GM21367 (cell line): ENCODE data around the gene PARD3B.

Experiments used
- ATAC-seq: cut with Tn5 transposase; IDR thresholded peaks from one replicate; pipeline ENCODE4 v1.9.1; 2021; ENCODE audit not compliant: unreplicated experiment

Gene PARD3B

DNA sequence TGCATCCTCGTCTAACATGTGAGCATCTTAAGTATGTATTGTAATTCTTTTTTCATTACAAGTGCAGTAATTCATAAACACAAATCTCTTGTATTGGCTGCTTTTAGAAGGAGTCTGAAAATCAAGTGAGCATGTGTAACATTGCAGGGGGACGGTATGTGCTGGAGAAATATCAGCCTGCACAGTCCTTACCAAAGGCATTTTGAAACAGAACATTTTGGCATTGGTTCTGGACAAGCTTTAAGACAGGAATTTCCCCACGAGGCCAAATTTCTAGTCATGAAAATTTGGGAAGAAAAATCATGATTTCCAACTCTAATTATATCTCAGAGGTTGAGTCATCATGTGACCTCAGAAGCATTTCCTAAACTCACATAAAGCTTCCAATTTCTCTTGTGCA lies 1112.3 kb downstream of the PARD3B start:
- ATAC-seq = no peak

DNA sequence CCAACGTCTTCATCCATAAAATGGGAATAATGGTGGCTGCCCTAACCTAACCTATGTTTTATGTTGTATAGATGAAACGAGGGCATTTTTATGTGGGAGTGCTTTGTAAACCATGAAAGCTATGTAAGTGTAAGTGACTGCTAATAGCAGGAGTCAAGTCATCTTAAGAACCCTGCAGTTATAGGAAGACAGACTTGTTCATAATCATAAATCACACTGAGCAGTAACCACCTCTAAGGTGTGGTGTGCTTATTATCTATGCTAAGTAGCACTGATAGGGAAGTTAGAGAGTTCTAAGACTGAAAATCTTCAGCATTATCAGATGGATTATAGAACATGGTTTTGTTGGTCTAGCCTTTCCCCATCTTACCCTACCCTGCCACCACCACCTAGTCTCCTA lies 1112.8 kb downstream of the PARD3B start:
- ATAC-seq = no peak

DNA sequence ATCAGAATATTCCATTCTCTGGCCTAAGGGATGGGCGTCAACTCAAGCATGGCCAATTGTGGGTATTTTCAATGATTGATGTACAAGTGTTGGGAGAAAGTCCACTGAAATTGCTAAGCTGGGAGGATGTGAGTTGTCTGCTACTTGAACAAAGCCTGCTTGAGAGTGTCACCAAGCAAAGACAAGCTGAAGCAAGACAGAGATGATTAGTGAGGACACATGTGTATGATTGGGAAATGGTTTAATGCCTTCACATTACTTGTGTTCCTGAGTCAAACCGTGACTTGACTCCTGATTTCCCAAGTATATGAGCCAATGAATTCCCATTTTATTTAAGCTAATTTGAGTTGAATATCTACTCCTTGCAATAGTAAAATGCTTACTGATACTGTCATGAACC lies 1113.3 kb downstream of the PARD3B start:
- no peak for ATAC-seq

DNA sequence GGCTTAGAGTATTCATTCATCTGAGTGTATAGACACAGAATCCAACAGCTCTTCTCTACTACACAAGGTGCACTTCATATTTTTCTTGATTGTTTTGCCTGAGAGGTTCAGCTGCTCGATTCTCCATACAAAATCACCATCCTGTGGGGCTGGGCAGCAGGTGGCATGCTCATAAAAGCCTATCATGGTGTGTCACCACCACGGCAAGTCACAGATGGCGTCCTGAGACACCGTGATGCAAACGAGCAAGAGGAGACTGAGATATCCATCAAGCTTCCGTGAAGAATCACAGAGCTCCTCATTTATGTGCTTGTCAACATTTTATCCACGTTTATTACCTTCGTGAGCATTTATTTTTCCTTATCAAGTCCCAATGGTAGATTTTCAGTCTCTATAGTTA lies 1114.6 kb downstream of the PARD3B start:
- no peak for ATAC-seq

DNA sequence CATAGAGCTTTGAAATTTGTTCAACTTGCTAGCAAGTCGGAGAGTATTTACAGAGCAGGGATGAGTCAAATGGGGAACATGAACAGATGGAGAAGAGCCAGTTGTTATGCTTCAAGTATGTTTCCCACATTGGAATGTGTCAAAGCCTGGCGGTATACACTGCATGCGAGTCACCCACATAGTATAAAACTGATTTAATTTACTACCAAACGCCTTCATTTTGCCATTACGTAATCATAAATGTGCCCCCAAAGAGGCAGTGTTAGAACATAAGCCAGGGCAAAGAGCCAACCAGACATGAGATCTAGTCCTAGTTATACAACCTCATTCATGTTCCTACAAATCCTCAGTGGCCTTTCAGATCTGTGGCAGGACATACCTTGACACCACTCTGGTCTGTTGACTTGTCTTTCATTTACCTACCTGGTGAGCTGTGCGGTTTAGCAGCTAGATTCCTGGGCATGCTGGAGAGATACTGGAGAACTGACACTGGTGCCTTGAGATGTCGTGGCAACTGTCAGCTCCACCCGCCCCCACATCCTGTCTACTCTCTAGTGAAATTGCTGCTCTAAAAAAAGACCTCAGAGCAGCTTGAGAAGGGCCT lies 1115.3 kb downstream of the PARD3B start:
- ATAC-seq = peak; percentile 78

DNA sequence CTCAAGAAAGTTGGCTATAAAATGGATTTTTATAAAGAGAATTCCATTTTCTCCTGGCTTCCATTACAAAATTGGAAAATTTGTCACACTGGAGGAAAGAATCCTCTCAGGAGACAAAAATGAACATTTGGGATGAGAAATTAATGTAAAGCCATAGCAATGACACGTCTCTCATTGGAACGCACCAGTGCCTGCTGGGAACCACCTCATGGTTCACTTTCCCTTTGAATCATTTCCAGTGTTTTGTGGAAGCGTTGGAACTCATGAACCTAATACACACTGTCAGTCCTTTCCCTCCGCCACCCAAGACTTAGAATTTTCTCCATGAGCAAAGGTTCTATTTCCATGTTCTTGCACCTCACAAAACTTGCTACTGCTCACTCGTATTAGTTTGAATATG lies 1116.0 kb downstream of the PARD3B start:
- no peak for ATAC-seq

DNA sequence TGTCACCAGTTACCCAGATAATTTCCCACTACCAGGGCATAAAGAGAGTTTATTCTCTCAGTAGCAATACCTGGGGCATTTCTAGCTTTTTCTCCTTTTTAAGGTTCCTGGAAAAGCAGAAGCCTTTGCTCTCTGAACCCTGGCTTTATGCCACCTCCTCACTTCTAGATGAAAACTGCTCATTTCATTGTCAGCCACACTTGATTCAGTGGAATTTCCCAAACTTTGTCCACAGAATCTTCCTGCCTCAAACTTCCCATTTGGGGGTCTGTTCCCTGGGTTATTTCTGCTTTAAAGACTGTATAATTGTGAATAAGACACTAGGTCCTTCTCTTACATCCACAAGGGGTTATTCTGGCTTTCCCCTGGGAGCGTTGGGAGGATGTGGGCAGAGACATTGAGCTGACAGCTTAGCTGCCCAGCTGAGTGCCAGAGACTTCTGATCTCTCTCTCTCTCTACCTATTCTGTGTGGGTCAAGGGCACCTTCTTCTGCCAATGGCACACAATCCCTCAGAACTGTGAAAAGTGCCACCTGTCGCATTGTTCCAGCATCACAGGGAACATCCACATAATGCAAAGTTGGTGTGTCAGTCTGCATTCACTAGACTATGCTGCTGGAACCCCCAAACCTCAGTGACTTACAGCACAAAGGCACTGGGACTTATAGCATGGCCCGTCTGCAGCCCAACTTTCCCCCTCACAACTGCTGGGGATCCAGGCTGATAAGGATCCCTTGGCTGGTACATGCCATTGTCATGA lies 1117.1 kb downstream of the PARD3B start:
- ATAC-seq = no peak

DNA sequence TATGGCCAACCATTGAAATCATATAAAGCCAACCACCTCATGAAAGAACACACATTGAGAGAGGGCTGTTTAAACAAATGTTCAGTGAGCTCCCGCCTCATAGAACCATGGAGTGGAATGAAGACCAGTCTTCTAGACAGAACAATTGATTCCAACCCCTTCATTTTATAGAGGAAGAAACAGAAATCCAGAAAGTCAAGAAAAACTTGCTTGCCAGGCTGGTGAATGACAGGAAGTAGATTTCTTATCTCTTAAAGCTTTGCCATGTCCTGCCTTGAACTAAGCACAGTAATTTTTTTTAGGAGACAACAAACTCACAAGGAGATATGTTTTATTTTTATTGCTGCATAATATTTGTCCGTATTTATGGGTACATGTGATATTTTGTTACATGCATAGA lies 1120.5 kb downstream of the PARD3B start:
- no peak for ATAC-seq
